C4-2B (cell line): Measurements from ENCODE around the gene KLC4.

Source experiments
- ZFX ChIP-seq: fragments of 450-650 bp; IDR thresholded peaks from 2 replicates; pipeline ENCODE4 v1.6.1; 2017
- TF ChIP-seq, protein P1 (sequence below): fragments of 450-650 bp; conservative IDR thresholded peaks from 2 replicates; pipeline ENCODE4 v1.5.1; 2017; ENCODE audit warnings: mild to moderate bottlenecking

DNA sequence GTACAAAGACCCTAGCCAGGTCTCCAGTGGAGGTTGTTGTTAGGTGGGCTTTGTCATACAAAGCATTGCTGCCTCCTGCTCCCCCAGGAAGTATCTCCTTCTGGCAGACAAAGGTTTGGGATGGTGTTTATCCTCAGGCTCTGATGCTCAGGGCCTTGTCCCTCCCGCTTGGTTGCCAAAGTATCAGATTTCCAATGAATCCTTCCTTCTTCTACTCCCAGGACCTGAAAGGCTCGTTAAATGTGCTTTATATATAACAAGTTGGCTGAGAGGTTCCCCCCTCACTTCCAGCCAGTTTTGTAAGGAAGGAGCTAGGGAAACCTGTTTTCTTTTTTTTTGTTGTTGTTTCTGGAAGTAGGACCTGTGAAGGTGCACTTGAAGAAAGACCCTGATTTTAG is 31.1 kb downstream of the KLC4 start:
- TF ChIP-seq, protein P1, sequence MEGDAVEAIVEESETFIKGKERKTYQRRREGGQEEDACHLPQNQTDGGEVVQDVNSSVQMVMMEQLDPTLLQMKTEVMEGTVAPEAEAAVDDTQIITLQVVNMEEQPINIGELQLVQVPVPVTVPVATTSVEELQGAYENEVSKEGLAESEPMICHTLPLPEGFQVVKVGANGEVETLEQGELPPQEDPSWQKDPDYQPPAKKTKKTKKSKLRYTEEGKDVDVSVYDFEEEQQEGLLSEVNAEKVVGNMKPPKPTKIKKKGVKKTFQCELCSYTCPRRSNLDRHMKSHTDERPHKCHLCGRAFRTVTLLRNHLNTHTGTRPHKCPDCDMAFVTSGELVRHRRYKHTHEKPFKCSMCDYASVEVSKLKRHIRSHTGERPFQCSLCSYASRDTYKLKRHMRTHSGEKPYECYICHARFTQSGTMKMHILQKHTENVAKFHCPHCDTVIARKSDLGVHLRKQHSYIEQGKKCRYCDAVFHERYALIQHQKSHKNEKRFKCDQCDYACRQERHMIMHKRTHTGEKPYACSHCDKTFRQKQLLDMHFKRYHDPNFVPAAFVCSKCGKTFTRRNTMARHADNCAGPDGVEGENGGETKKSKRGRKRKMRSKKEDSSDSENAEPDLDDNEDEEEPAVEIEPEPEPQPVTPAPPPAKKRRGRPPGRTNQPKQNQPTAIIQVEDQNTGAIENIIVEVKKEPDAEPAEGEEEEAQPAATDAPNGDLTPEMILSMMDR, result no peak
- no peak for TF ChIP-seq ZFX
